Mucosa of gallbladder (tissue), 1 donor: ENCODE data around the gene BTBD1. TPM values are rescaled to one million over a fixed set of nuclear protein-coding genes. Genes with fewer than 3 reads are reported as not detected.
A peak's percentile ranks its signal among the peaks of the same experiment; 100 is the strongest.

Experiments used
- DNase-seq: peaks from one replicate; pipeline ENCODE4 v3.0.0-alpha.2; 2020; ENCODE audit warnings: low spot score
- total RNA-seq: library from RNA; stranded (reverse); gene quantifications from one replicate; pipeline ENCODE4 v1.2.1, GENCODE V29; 2021
- donor health status: DM: no; HTN: no; CAD: no.

BTBD1 gene
- total RNA-seq = 48.6 TPM

- peak; percentile 88 for DNase-seq
Observed at GRCh38 chr15:83066734-83067637, at the start of gene BTBD1. TSS of gene BTBD1 (minus strand) at chr15:83067252. CDS start at chr15:83067151, 101 bp downstream.

GRCh38 chr15:83115831-83116565 lies 48.9 kb upstream of the BTBD1 start:
- DNase-seq = no peak

- DNase-seq = no peak
Observed at GRCh38 chr15:83115410-83115809, 48.4 kb upstream of the BTBD1 start.

GRCh38 chr15:83114856-83115255 lies 47.8 kb upstream of the BTBD1 start:
- no peak for DNase-seq

- DNase-seq = no peak
Observed at GRCh38 chr15:83113881-83114674, 47.0 kb upstream of the BTBD1 start.

DNA sequence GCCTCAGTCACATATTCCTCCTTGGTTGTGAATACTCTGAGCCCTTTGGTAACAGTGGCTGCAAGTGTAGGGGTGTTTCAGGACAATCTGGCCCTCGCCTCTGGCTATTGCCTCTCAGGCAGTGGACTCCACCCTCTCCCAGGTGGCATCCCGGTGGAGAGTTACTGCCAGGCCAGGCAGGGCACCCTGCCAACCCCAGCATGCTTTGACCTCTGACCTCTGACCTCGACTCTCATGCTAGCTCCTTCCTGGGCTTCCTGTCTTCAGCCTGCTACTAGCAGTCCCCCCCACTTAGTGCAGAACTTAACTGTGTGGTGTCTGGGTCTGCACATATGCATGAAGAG lies 45.9 kb upstream of the BTBD1 start:
- DNase-seq = no peak

DNA sequence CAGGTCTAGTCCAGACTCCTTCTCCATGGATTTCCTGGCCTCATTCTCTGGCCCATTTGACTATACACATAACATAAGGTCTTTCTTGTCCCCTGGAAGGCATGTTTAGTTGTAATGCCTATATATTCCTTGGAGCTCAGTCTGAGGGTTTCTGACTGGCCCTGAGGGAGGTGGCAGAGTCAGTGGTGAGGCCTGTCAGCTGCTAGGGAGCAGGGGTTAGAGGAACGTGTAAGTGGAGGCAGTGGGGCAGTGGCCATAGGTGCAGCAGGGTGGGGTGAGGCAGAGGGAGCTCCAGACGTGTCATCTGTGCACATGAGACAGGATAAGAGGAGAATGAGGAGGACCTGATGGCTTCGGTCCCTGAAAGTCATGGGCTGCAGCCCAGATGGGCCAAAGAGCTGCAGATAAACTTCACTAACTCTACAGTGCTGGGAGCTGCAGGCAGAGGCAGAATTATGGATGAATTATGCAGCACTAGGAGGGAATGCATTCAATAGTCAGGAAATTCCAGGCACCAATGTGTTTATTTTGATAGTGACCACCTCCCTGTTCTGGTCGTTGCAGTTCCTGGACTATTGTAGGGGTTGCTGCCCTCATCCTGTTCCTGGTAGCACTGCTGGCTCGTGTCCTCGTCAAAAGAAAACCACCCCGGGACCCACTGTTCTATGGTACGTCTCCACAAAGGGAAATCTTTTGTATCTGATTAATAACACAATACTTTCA lies 45.3 kb upstream of the BTBD1 start:
- no peak for DNase-seq

GRCh38 chr15:83111149-83111548 lies 44.1 kb upstream of the BTBD1 start:
- no peak for DNase-seq

DNA sequence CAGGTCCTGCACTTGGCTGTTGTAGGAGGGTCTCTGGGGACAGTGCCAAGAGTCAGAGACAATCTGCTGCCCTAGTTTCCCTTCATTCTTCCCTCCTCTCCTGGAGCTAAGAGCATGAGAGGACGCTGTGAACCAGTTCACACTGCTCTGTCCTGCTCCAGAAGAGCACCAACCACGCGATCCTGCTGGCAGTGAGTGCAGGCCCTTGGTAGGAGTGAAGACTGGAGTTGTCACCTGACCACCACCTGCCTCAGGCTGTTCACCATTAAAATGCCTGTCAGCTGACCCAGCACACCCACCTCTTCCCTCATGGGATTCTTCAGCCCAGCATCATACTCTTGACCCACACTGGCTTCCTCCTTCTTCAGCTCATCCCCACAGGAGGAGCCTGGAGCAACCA lies 43.3 kb upstream of the BTBD1 start:
- no peak for DNase-seq

GRCh38 chr15:83109532-83109931 lies 42.5 kb upstream of the BTBD1 start:
- no peak for DNase-seq

DNA sequence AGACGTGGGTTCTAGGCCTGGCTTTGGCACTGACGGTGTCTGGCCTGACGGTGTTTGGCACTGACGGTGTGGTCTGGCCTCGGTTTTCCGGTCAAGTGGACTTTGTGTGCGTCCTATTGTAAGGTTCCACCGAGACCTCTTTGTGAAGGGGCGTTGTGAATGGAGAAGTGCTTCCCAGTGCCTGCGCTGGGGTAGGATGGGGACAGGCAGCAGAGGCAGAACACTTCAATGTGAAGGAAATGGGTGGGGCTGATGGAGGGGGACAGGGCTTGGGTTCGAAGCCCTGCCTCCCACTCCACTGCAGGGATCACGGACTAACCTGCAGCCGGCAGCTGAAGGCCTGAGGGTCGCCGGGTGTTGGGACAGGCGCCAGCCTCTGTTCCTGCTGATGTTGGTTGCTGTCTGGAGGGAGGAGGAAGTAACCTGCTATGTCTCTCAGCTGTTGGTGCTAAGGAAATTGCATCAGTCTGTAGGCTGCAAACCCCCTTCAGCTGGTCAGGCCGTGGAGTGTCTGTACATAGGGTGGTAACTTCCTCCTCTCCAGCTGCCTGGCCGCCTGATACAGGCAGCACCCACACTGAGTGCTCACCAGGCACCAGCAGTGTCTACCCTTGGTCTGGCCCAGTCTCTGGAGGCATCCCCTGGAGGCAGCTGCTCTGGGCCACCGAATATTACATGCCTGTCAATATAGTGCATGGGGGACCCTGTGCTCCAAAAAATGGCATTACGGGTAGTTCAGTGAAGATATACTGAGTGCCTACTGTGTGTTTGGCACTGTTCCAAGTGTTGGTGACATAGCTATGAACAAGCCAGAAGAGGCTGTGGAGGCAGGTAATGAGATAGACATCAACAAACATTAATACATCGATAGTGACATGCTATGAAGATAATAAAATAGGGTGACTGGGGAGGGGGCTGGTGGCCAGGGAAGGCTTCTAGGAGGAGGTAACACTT lies 41.5 kb upstream of the BTBD1 start:
- peak; percentile 56 for DNase-seq

DNA sequence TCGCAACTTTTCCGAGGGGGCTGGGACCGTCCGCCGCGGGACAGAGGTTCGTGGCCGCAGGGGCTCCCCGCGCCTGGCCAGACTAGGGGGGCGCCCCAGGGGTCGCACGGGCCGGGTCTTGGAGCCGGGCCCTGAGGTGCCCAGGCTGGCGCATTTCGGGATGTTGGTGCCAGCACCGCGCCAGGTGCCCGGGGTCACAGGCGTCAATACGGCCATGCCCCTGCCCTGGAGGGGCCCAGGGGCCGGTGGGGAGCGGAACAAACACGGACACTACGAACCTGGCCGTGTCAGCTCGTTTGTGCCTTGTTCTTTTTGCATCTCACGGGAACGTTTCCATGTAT lies 40.8 kb upstream of the BTBD1 start:
- DNase-seq = no peak

GRCh38 chr15:83106994-83107840 lies 40.2 kb upstream of the BTBD1 start, which contains the start of gene TM6SF1:
TSS of gene TM6SF1 (plus strand) at chr15:83107645. CDS start at chr15:83107681, 36 bp downstream.
- DNase-seq = no peak

DNA sequence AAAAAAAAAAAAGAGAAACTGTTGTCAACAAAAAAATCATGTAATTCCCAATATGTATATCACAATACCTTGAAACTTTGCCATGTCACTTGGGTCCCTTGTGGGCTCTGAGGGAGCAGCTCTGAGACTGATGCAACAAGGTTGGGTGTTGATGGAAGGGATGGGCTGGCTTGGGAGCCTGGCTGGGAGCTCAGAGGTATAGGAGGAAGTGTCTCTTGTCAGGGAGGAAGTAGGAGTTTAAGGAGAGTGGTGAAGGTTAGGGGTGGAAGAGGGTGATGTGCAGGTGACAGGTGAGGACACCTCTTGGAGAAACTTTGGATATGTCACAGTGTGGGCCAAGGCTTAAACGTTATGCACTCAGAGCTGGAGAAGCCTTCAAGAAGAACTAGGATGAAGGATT lies 38.4 kb upstream of the BTBD1 start:
- DNase-seq = no peak

- no peak for DNase-seq
Observed at GRCh38 chr15:83104141-83104540, 37.1 kb upstream of the BTBD1 start.

- DNase-seq = no peak
Observed at GRCh38 chr15:83102346-83102745, 35.3 kb upstream of the BTBD1 start.

- DNase-seq = no peak
Observed at GRCh38 chr15:83100097-83100646, 33.1 kb upstream of the BTBD1 start.

DNA sequence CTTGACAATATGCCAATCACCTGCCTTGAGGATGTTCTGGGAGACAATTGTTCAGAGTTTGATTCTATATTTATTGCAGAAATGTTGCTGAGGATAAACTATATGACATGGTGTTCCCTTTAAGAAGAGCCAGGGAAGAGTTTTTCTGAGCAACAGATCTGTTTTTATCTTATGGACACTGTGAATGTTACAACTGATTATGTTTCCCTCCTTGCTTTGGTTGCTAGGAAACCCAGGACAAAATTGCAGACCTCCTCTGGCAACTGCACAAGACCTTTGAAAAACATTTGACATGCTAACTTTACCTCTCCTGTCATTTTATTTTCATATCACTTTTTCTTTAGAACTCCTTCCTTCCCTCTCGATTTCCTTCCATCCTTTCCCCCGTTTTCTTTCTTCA lies 32.2 kb upstream of the BTBD1 start:
- DNase-seq = no peak

DNA sequence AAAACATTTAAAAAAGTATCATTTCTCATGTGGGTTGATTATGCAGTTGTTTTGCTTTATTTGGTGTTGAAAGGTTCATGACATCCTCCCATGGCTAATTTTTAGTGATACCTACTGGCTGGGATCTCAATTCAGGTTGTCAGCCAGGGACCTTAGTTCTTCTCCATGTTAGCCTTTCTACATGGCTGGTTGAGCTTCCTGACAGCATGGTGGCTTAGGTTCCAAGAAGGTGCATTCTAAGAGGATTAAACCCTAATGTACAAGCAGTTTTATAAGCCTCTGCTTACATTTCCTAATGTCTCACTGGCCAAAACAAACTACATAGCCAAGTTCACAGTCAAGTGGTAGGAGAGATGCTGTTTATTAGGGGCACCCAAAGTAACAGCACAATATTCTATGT lies 31.0 kb upstream of the BTBD1 start:
- no peak for DNase-seq
